Upper lobe of left lung (tissue), 4 donors: ENCODE measurements around the gene SPOCK3.

Experiments used
- CTCF ChIP-seq, 6 experiments: fragments of 450-650 bp in 4 of 6; fragments of 200-600 bp in 2 of 6; sonication (generic) in 2 of 6; IDR thresholded peaks; one replicate each; pipeline ENCODE4 v1.5.1; 2016 to 2019; ENCODE audit warnings: antibody characterized with exemption in 6 of 6
- POLR2AphosphoS5 ChIP-seq, 2 donors: sonication (generic); formaldehyde crosslinking; IDR thresholded peaks; one replicate each; pipeline ENCODE4 v1.5.1; 2017; ENCODE audit warnings: antibody characterized with exemption in 2 of 2

GRCh38 chr4:167274351-167274750 lies 40.1 kb upstream of the SPOCK3 start:
- no peak for TF ChIP-seq CTCF (IDR thresholded peaks at IDR 0.05)
- no peak for TF ChIP-seq POLR2AphosphoS5 (IDR thresholded peaks at IDR 0.05)
